ENCODE data around the gene FAM117A. TPM values are rescaled to one million over a fixed set of nuclear protein-coding genes. Genes with fewer than 3 reads are reported as not detected.

Gene FAM117A
- total RNA-seq, 1 experiment from 2014 or later = 9.7 TPM

- H3K4me2 ChIP-seq (ENCODE audit: low read length) = no peak overlapping the region
- no peaks in the 10 kb centered on the region for H3F3A ChIP-seq (ENCODE audit: low read length, unreplicated experiment)
- TF ChIP-seq EZH2 (IDR thresholded peaks at IDR 0.05; ENCODE audit: low read length, unreplicated experiment) (no peak), CTCF (conservative IDR thresholded peaks at IDR 0.05; ENCODE audit: low read depth, low read length) (no peak), EZH2phosphoT487 (IDR thresholded peaks at IDR 0.05; ENCODE audit: borderline replicate concordance, low read length) (no peak)
- intact Hi-C loops (cut with micrococcal nuclease) = no loop called here
- no peak overlapping the region for H3K4me3 ChIP-seq (ENCODE audit: low read length)
- ATAC-seq (no peak), DNase-seq (no peak)
- no peaks in the 10 kb centered on the region; the same call in 1 of the 2 replicates for H3K36me3 ChIP-seq (ENCODE audit: low read depth, low read length)
- POLR2A ChIA-PET (ENCODE audit: unreplicated experiment) = no interaction called here
- H3K79me2 ChIP-seq (ENCODE audit: low read length) = no peaks in the 10 kb centered on the region
- H3K27ac ChIP-seq (ENCODE audit: low read length) = no peak overlapping the region
- no TSS peak for BruUV-seq (replicated peaks)
- CTCF ChIA-PET = no interaction called here
- H4K20me1 ChIP-seq (ENCODE audit: low read length) = no peaks in the 10 kb centered on the region
- no peaks in the 10 kb centered on the region for H3K9me3 ChIP-seq (ENCODE audit: low read length)
- no peaks in the 10 kb centered on the region for H3K27me3 ChIP-seq (ENCODE audit: low read length)
- H3K9ac ChIP-seq (ENCODE audit: low read length) = no peak overlapping the region
- H3K9me2 ChIP-seq (replicated peaks; ENCODE audit: low read length) = no peaks in the 10 kb centered on the region
- no peak overlapping the region for H2AFZ ChIP-seq (ENCODE audit: low read length)
- no peaks in the 10 kb centered on the region for H3K4me1 ChIP-seq (ENCODE audit: insufficient read depth, low read length)
Observed at GRCh38 chr17:49716668-49717364, 47.1 kb downstream of the FAM117A start.

GRCh38 chr17:49715717-49716279 lies 48.1 kb downstream of the FAM117A start:
- no TSS peak for BruUV-seq (replicated peaks)
- Histone ChIP-seq H3K4me2 (ENCODE audit: low read length) (no peak overlapping the region), H3K36me3 (ENCODE audit: low read depth, low read length) (no peaks in the 10 kb centered on the region; the same call in 1 of the 2 replicates), H2AFZ (ENCODE audit: low read length) (no peak overlapping the region), H3K9ac (ENCODE audit: low read length) (no peak overlapping the region), H3K9me2 (replicated peaks; ENCODE audit: low read length) (no peaks in the 10 kb centered on the region), H3F3A (ENCODE audit: low read length, unreplicated experiment) (no peaks in the 10 kb centered on the region), H3K4me3 (ENCODE audit: low read length) (no peak overlapping the region), H3K4me1 (ENCODE audit: insufficient read depth, low read length) (no peaks in the 10 kb centered on the region), H3K27ac (ENCODE audit: low read length) (no peak overlapping the region), H3K27me3 (ENCODE audit: low read length) (no peaks in the 10 kb centered on the region), H3K9me3 (ENCODE audit: low read length) (no peaks in the 10 kb centered on the region), H4K20me1 (ENCODE audit: low read length) (no peaks in the 10 kb centered on the region), H3K79me2 (ENCODE audit: low read length) (no peaks in the 10 kb centered on the region)
- DNase-seq = no peak
- CTCF ChIA-PET = no interaction called here
- no peak for ATAC-seq
- TF ChIP-seq CTCF (conservative IDR thresholded peaks at IDR 0.05; ENCODE audit: low read depth, low read length) = no peak
- TF ChIP-seq EZH2phosphoT487 (IDR thresholded peaks at IDR 0.05; ENCODE audit: borderline replicate concordance, low read length) = no peak
- TF ChIP-seq EZH2 (IDR thresholded peaks at IDR 0.05; ENCODE audit: low read length, unreplicated experiment) = no peak
- intact Hi-C loops (cut with micrococcal nuclease) = no loop called here
- POLR2A ChIA-PET (ENCODE audit: unreplicated experiment) = no interaction called here

- Histone ChIP-seq H3K36me3 (ENCODE audit: low read depth, low read length) (no peaks in the 10 kb centered on the region; the same call in 1 of the 2 replicates), H2AFZ (ENCODE audit: low read length) (no peak overlapping the region), H3K9ac (ENCODE audit: low read length) (no peak overlapping the region), H4K20me1 (ENCODE audit: low read length) (no peaks in the 10 kb centered on the region), H3K4me2 (ENCODE audit: low read length) (no peak overlapping the region), H3K27ac (ENCODE audit: low read length) (no peak overlapping the region), H3K4me1 (ENCODE audit: insufficient read depth, low read length) (no peaks in the 10 kb centered on the region), H3K27me3 (ENCODE audit: low read length) (no peaks in the 10 kb centered on the region), H3K4me3 (ENCODE audit: low read length) (no peak overlapping the region), H3K9me2 (replicated peaks; ENCODE audit: low read length) (no peaks in the 10 kb centered on the region), H3K9me3 (ENCODE audit: low read length) (no peaks in the 10 kb centered on the region), H3K79me2 (ENCODE audit: low read length) (no peaks in the 10 kb centered on the region), H3F3A (ENCODE audit: low read length, unreplicated experiment) (no peaks in the 10 kb centered on the region)
- no TSS peak for BruUV-seq (replicated peaks)
- TF ChIP-seq CTCF (conservative IDR thresholded peaks at IDR 0.05; ENCODE audit: low read depth, low read length) (no peak), EZH2 (IDR thresholded peaks at IDR 0.05; ENCODE audit: low read length, unreplicated experiment) (no peak), EZH2phosphoT487 (IDR thresholded peaks at IDR 0.05; ENCODE audit: borderline replicate concordance, low read length) (no peak)
- CTCF ChIA-PET = no interaction called here
- DNase-seq (no peak), ATAC-seq (no peak)
- POLR2A ChIA-PET (ENCODE audit: unreplicated experiment) = no interaction called here
- intact Hi-C loops (cut with micrococcal nuclease) = no loop called here
Observed at GRCh38 chr17:49715216-49715615, 48.7 kb downstream of the FAM117A start.

Data from PC-3 (cell line).